Spleen (tissue), 7 donors: ENCODE data around the gene ENTPD8.

Source experiments
- CTCF ChIP-seq, 11 experiments: fragments of 200-600 bp in 7 of 11; fragments of 450-650 bp in 4 of 11; sonication (generic) in 4 of 11; IDR thresholded peaks in 8 of 11; conservative IDR thresholded peaks in 3 of 11; 1 replicate in 7 of 11; 2 replicates in 4 of 11; pipeline versions ENCODE4 v1.4.0 to v1.8.0; 2016 to 2021; ENCODE audit warnings: antibody characterized with exemption in 11 of 11, inconsistent platforms in 4 of 11, mild to moderate bottlenecking in 1 of 11
- POLR2A ChIP-seq, 3 donors: fragments of 450-650 bp; IDR thresholded peaks; one replicate each; pipeline ENCODE4 v1.5.1; 2017; ENCODE audit warnings: antibody characterized with exemption in 3 of 3, mild to moderate bottlenecking in 1 of 3
- POLR2AphosphoS5 ChIP-seq, 3 donors: sonication (generic); formaldehyde crosslinking; IDR thresholded peaks; one replicate each; pipeline ENCODE4 v1.5.1; 2017; ENCODE audit warnings: antibody characterized with exemption in 3 of 3
- donor health status: DM: no; HTN: no; CAD: no; lungs with moderate emphysema.
- donor health status: DM: no; HTN: no; CAD: no.
- donor health status: DM: no; HTN: no; CAD: no.

- TF ChIP-seq CTCF (IDR thresholded peaks at IDR 0.05 in 8 of 11, conservative IDR thresholded peaks at IDR 0.05 in 3 of 11): no peak
- no peak for TF ChIP-seq POLR2AphosphoS5 (IDR thresholded peaks at IDR 0.05)
- no peak for TF ChIP-seq POLR2A (IDR thresholded peaks at IDR 0.05)
These were observed 21.3 kb upstream of the ENTPD8 start for GRCh38 chr9:137462396-137462985.
